KMS-11 (cell line): ENCODE measurements around the gene BTK.
"Not testable (repeated sequence)": the region's sequence is repeated elsewhere in the genome, so short reads cannot be mapped to it uniquely, and the experiment has no call there.

Experiments used
- H2AFZ ChIP-seq: fragments of 200-600 bp; sonication (generic); 2 replicates; pipeline ENCODE4 v1.6.1; 2016; ENCODE audit warnings: antibody characterized with exemption, mixed run types, low read depth
- H3K27ac ChIP-seq: fragments of 200-600 bp; sonication (generic); 2 replicates; pipeline ENCODE4 v1.6.1; 2016; ENCODE audit warnings: mild to moderate bottlenecking, mixed run types
- H3K27me3 ChIP-seq: fragments of 200-600 bp; sonication (generic); 2 replicates; pipeline ENCODE4 v1.6.1; 2017; ENCODE audit warnings: mild to moderate bottlenecking, low read depth, mixed run types, moderate library complexity; ENCODE audit not compliant: insufficient read depth
- H3K36me3 ChIP-seq: fragments of 200-600 bp; sonication (generic); 2 replicates; pipeline ENCODE4 v1.6.1; 2017; ENCODE audit warnings: mild to moderate bottlenecking, mixed run types; ENCODE audit not compliant: insufficient read depth
- H3K4me1 ChIP-seq: fragments of 200-600 bp; sonication (generic); 2 replicates; pipeline ENCODE4 v1.6.1; 2016; ENCODE audit warnings: mild to moderate bottlenecking, low read depth, mixed run types; ENCODE audit not compliant: poor library complexity, severe bottlenecking
- H3K4me2 ChIP-seq: fragments of 200-600 bp; sonication (generic); 2 replicates; pipeline ENCODE4 v1.7.0; 2016; ENCODE audit warnings: mild to moderate bottlenecking, mixed run types
- H3K4me3 ChIP-seq: fragments of 200-600 bp; sonication (generic); IDR thresholded peaks from 2 replicates; pipeline ENCODE4 v1.6.1; 2017; ENCODE audit warnings: low read depth, low read length, mixed read lengths; ENCODE audit not compliant: insufficient read depth
- H3K79me2 ChIP-seq: fragments of 200-600 bp; sonication (generic); 2 replicates; pipeline ENCODE4 v1.6.1; 2016; ENCODE audit warnings: low read depth, mixed run types; ENCODE audit not compliant: insufficient read depth
- H3K9ac ChIP-seq: fragments of 200-600 bp; sonication (generic); 2 replicates; pipeline ENCODE4 v1.6.1; 2016; ENCODE audit warnings: mild to moderate bottlenecking, mixed run types
- H4K20me1 ChIP-seq: fragments of 200-600 bp; sonication (generic); 2 replicates; pipeline ENCODE4 v1.6.1; 2016; ENCODE audit warnings: mild to moderate bottlenecking, mixed run types; ENCODE audit not compliant: insufficient read depth
- TF ChIP-seq, protein P1 (sequence below): fragments of 200-600 bp; sonication (generic); conservative IDR thresholded peaks from 2 replicates; pipeline ENCODE4 v1.6.1; 2017; ENCODE audit warnings: low read depth, mild to moderate bottlenecking, antibody characterized with exemption, low read length, moderate library complexity, mixed read lengths

The BTK gene

DNA sequence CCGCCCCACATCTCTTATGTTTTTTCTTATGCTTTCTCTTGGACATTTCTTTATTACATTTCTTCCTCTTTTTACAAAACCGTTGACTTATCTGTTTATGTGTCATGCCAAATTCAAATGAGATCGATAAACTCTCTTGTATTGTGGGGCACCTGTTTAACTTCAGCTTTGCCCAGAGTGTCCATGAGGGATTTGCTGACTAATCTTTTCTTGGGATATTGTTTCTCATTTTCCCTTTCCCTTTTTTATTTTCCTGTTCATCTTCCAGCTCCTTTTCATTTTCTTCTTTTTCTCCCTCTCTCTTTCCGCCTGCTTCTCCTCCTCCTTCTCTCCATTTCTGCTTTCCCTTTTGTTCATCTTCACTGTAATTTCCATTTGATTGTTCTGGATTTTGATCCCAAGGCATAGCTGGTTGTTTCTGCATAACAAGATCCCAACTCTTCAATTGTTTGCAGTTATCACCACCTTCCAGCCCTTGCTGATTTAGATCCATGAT is 48.2 kb downstream of the BTK start:
- H4K20me1 ChIP-seq, result no peaks in the 10 kb centered on the region
- no peaks in the 10 kb centered on the region for H3K36me3 ChIP-seq
- H3K4me2 ChIP-seq, result no peak overlapping the region
- no peaks in the 10 kb centered on the region for H3K27me3 ChIP-seq
- no peak overlapping the region for H3K27ac ChIP-seq
- no peaks in the 10 kb centered on the region for H3K79me2 ChIP-seq
- no peak overlapping the region for H3K9ac ChIP-seq
- H2AFZ ChIP-seq, result no peak overlapping the region
- peaks cover 9% of the 10 kb centered on the region for H3K4me1 ChIP-seq
- TF ChIP-seq, protein P1, sequence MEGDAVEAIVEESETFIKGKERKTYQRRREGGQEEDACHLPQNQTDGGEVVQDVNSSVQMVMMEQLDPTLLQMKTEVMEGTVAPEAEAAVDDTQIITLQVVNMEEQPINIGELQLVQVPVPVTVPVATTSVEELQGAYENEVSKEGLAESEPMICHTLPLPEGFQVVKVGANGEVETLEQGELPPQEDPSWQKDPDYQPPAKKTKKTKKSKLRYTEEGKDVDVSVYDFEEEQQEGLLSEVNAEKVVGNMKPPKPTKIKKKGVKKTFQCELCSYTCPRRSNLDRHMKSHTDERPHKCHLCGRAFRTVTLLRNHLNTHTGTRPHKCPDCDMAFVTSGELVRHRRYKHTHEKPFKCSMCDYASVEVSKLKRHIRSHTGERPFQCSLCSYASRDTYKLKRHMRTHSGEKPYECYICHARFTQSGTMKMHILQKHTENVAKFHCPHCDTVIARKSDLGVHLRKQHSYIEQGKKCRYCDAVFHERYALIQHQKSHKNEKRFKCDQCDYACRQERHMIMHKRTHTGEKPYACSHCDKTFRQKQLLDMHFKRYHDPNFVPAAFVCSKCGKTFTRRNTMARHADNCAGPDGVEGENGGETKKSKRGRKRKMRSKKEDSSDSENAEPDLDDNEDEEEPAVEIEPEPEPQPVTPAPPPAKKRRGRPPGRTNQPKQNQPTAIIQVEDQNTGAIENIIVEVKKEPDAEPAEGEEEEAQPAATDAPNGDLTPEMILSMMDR, result no peak
- H3K4me3 ChIP-seq, result no peak overlapping the region

DNA sequence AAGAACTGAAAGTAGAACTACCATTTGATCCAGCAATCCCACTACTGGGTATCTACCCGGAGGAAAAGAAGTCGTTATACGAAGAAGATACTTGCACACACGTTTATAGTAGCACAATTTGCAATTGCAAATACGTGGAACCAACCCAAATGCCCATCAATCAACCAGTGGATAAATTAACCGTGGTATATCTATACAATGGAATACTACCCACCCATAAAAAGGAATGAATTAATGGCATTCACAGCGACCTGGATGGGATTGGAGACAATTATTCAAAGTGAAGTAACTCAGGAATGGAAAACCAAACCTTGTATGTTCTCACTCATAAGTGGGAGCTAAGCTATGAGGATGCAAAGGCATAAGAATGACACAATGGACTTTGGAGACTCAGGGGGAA is 51.7 kb downstream of the BTK start:
- H3K4me3 ChIP-seq, H3K4me1 ChIP-seq, H3K79me2 ChIP-seq, H2AFZ ChIP-seq, H3K4me2 ChIP-seq, H3K27me3 ChIP-seq, H3K27ac ChIP-seq, H3K36me3 ChIP-seq, H3K9ac ChIP-seq, H4K20me1 ChIP-seq: not testable (repeated sequence)

DNA sequence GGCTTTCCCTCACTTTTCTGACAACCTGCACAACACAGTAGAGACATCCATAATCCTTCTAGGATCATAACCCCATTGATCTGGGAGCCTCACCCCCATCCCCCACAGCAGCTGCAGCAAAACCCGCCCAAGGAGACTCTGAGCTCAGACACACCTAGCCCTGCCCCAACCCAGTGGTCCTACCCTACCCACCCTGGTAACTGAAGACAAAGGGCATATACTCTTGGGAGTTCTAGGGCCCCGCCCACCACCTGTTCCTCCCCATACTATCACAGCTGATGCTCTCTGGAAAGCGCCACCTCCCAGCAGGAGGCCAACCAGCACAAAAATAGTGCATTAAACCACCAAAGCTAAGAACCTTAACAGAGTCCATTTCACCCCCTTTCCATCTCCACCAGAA is 59.4 kb downstream of the BTK start:
- not testable (repeated sequence) for H2AFZ ChIP-seq, H3K9ac ChIP-seq, H3K27me3 ChIP-seq, H3K4me2 ChIP-seq, H3K79me2 ChIP-seq, H3K4me3 ChIP-seq, H3K4me1 ChIP-seq, H4K20me1 ChIP-seq, H3K27ac ChIP-seq, H3K36me3 ChIP-seq

DNA sequence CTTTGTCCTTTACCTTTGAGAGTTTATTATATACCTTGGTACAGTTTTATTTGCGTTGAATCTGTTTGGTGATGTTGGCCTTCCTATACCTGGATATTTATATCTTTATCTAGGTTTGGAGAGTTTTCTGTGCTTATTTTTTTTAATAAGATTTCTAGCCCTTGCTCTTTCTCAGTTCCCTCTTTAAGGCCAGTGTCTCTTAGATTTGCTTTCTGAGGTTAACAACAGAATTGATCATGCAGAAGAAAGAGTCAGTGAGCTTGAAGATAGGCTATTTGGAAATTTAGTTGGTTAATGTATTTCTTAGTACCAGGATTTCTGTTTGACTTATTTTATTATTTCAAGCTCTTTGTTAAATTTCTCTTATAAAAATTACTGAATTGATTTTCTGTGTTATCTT is 82.2 kb downstream of the BTK start:
- Histone ChIP-seq H3K79me2 (no peaks in the 10 kb centered on the region), H3K4me3 (no peak overlapping the region), H3K9ac (no peak overlapping the region), H3K27ac (no peak overlapping the region), H4K20me1 (no peaks in the 10 kb centered on the region), H3K27me3 (no peaks in the 10 kb centered on the region), H2AFZ (no peak overlapping the region), H3K4me2 (no peak overlapping the region), H3K36me3 (no peaks in the 10 kb centered on the region), H3K4me1 (no peaks in the 10 kb centered on the region)
- TF ChIP-seq, protein P1, result no peak
